Measurements from ENCODE around the gene PTPRE. TPM values are rescaled to one million over a fixed set of nuclear protein-coding genes. Genes with fewer than 3 reads are reported as not detected.

The PTPRE gene
- total and polyA plus RNA-seq, 8 donors, result 6.8 to 88.7 (median 9.3) TPM

GRCh38 chr10:128063736-128064107, 156.8 kb downstream of the PTPRE start:
- intact Hi-C loops (cut with DNase I), result no loop called here
- ATAC-seq, result peak; percentile 2
- Histone ChIP-seq H3K36me3 (peaks cover 0 to 89% of the 10 kb centered on the region in 2 donors), H3K4me3 (peak overlapping the region in 1 of 2 donors; percentile 26), H3K27ac (peak overlapping the region; percentile 68 to 96), H3K4me1 (peaks cover 12 to 82% of the 10 kb centered on the region in 2 donors), H3K9me3 (no peaks in the 10 kb centered on the region), H3K27me3 (no peaks in the 10 kb centered on the region)
- no peak for TF ChIP-seq CTCF (IDR thresholded peaks at IDR 0.05)
- DNase-seq, result no peak

- Histone ChIP-seq H3K4me3 (peak overlapping the region in 1 of 2 donors; percentile 26), H3K27ac (peak overlapping the region; percentile 68 to 96), H3K27me3 (no peaks in the 10 kb centered on the region), H3K4me1 (peaks cover 12 to 82% of the 10 kb centered on the region in 2 donors), H3K36me3 (peaks cover 0 to 89% of the 10 kb centered on the region in 2 donors), H3K9me3 (no peaks in the 10 kb centered on the region)
- ATAC-seq (peak; percentile 58), DNase-seq (peak in 2 of 4 donors; percentile 84 to 87)
- intact Hi-C loops (cut with DNase I), result no loop called here
- no peak for TF ChIP-seq CTCF (IDR thresholded peaks at IDR 0.05)
Observed at GRCh38 chr10:128064108-128064969, 157.4 kb downstream of the PTPRE start.

GRCh38 chr10:128064970-128065580, 158.2 kb downstream of the PTPRE start:
- intact Hi-C loops (cut with DNase I), result no loop called here
- Histone ChIP-seq H3K4me3 (peak overlapping the region in 1 of 2 donors; percentile 8), H3K4me1 (peaks cover 12 to 78% of the 10 kb centered on the region in 2 donors), H3K27me3 (no peaks in the 10 kb centered on the region), H3K27ac (peak overlapping the region; percentile 68 to 96), H3K36me3 (peaks cover 0 to 90% of the 10 kb centered on the region in 2 donors), H3K9me3 (no peaks in the 10 kb centered on the region)
- DNase-seq (peak in 1 of 4 donors; percentile 89), ATAC-seq (peak; percentile 8)
- TF ChIP-seq CTCF (IDR thresholded peaks at IDR 0.05), result no peak

- no peak for TF ChIP-seq CTCF (IDR thresholded peaks at IDR 0.05)
- intact Hi-C loops (cut with DNase I), result no loop called here
- Histone ChIP-seq H3K9me3 (no peaks in the 10 kb centered on the region), H3K4me1 (peaks cover 12 to 69% of the 10 kb centered on the region in 2 donors), H3K27me3 (no peaks in the 10 kb centered on the region), H3K4me3 (no peak overlapping the region), H3K27ac (peak overlapping the region in 1 of 2 donors; percentile 96), H3K36me3 (peaks cover 0 to 90% of the 10 kb centered on the region in 2 donors)
- DNase-seq (no peak), ATAC-seq (no peak)
Observed at GRCh38 chr10:128065881-128066534, 159.1 kb downstream of the PTPRE start.
